BE2C (cell line): ENCODE results near the gene RPS6KB2.
"Not testable (repeated sequence)": the region's sequence is repeated elsewhere in the genome, so short reads cannot be mapped to it uniquely, and the experiment has no call there.

Source experiments
- DNase-seq: peaks from one replicate; pipeline ENCODE4 v3.0.0-alpha.2; 2020
- H3K27me3 ChIP-seq: fragments of 250-450 bp; sonication (Bioruptor Pico); 2 replicates; pipeline ENCODE4 v1.5.1; 2020; ENCODE audit warnings: mild to moderate bottlenecking
- H3K36me3 ChIP-seq: fragments of 250-450 bp; sonication (Bioruptor Pico); 2 replicates; pipeline ENCODE4 v1.5.1; 2020; ENCODE audit warnings: mild to moderate bottlenecking
- H3K4me1 ChIP-seq: fragments of 250-450 bp; sonication (Bioruptor Pico); 2 replicates; pipeline ENCODE4 v1.5.1; 2020
- H3K4me3 ChIP-seq: 2 replicates; pipeline ENCODE4 v1.5.1; 2011; ENCODE audit warnings: low read depth, low read length
- H3K9me3 ChIP-seq: fragments of 250-450 bp; sonication (Bioruptor Pico); 2 replicates; pipeline ENCODE4 v1.5.1; 2020
- TF ChIP-seq, protein P1 (sequence below): IDR thresholded peaks from 2 replicates; pipeline ENCODE4 v1.5.1; 2012; ENCODE audit warnings: mild to moderate bottlenecking, low read depth, low read length

The RPS6KB2 gene

DNA sequence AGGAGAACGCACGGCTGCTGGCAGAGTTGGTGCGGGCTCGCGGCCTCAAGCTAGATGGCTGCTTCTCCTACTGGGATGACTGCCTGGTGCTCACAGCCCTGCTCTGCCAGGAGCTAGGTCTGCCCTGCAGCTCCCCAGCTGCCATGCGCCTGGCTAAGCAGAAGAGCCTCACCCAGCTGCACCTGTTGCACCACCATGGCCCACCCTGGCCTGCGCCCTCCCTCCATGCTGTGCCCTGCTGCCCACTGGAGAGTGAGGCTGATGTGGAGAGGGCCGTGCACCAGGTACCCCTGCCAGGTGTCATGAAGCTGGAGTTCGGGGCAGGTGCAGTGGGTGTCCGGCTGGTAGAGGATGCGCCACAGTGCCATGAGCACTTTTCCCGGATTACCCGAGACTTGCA is 4.8 kb upstream of the RPS6KB2 start:
- no peaks in the 10 kb centered on the region for H3K9me3 ChIP-seq

DNA sequence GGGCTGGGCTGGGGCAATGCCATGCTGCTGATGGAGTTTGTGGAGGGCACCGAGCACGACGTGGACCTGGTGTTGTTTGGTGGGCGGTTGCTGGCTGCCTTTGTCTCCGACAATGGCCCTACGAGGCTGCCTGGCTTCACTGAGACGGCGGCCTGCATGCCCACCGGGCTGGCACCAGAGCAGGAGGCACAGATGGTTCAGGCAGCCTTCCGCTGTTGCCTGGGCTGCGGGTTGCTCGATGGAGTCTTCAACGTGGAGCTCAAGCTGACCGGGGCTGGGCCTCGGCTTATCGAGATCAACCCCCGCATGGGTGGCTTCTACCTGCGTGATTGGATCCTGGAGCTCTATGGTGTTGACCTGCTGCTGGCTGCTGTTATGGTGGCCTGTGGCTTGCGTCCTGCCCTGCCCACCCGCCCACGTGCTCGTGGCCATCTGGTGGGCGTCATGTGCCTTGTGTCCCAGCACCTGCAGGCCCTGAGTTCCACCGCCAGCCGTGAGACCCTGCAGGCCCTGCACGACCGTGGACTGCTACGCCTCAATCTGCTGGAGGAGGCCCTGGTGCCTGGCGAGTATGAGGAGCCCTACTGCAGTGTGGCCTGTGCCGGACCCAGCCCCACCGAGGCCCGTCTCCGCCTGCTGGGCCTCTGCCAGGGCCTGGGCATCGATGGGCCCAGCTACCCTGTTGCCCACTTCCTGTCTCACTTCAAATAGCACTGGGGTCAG is 4.2 kb upstream of the RPS6KB2 start:
- peaks cover 5% of the 10 kb centered on the region for H3K4me1 ChIP-seq
- TF ChIP-seq, protein P1, sequence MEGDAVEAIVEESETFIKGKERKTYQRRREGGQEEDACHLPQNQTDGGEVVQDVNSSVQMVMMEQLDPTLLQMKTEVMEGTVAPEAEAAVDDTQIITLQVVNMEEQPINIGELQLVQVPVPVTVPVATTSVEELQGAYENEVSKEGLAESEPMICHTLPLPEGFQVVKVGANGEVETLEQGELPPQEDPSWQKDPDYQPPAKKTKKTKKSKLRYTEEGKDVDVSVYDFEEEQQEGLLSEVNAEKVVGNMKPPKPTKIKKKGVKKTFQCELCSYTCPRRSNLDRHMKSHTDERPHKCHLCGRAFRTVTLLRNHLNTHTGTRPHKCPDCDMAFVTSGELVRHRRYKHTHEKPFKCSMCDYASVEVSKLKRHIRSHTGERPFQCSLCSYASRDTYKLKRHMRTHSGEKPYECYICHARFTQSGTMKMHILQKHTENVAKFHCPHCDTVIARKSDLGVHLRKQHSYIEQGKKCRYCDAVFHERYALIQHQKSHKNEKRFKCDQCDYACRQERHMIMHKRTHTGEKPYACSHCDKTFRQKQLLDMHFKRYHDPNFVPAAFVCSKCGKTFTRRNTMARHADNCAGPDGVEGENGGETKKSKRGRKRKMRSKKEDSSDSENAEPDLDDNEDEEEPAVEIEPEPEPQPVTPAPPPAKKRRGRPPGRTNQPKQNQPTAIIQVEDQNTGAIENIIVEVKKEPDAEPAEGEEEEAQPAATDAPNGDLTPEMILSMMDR: no peak

More for the DNA sequence above, 4.8 kb upstream of the RPS6KB2 start:
- TF ChIP-seq, protein P1: no peak
- Histone ChIP-seq H3K36me3 (no peaks in the 10 kb centered on the region), H3K27me3 (0 out of 2 replicates have a peak, but pooled peaks cover 2% of the 10 kb centered on the region), H3K4me1 (peaks cover 5% of the 10 kb centered on the region), H3K4me3 (no peak overlapping the region)
- DNase-seq: no peak

DNA sequence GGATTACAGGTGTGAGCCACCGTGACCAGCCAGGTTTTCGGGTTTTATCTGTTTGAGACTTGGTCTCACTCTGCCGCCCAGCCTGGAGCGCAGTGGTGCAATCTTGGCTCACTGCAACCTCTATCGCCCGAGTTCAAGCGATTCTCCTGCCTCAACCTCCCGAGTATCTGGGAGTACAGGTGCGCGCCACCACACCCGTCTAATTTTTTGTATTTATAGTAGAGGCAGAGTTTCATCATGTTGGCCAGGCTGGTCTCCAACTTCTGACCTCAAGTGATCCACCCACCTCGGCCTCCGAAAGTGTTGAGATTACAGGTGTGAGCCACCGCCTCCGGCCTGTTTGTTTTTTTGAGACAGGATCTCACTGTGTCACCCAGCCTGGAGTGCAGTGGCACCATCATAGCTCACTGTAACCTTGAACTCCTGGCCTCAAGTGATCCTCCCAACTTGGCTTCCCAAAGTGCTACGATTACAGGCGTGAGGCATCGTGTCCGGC is 882 bp upstream of the RPS6KB2 start:
- not testable (repeated sequence) for H3K27me3 ChIP-seq
- H3K36me3 ChIP-seq: peaks cover 21% of the 10 kb centered on the region

More for the DNA sequence above, 4.2 kb upstream of the RPS6KB2 start:
- H3K4me3 ChIP-seq: no peak overlapping the region
- no peaks in the 10 kb centered on the region for H3K9me3 ChIP-seq
- H3K27me3 ChIP-seq: 0 out of 2 replicates have a peak, but pooled peaks cover 2% of the 10 kb centered on the region
- H3K36me3 ChIP-seq: no peaks in the 10 kb centered on the region
- DNase-seq: no peak

DNA sequence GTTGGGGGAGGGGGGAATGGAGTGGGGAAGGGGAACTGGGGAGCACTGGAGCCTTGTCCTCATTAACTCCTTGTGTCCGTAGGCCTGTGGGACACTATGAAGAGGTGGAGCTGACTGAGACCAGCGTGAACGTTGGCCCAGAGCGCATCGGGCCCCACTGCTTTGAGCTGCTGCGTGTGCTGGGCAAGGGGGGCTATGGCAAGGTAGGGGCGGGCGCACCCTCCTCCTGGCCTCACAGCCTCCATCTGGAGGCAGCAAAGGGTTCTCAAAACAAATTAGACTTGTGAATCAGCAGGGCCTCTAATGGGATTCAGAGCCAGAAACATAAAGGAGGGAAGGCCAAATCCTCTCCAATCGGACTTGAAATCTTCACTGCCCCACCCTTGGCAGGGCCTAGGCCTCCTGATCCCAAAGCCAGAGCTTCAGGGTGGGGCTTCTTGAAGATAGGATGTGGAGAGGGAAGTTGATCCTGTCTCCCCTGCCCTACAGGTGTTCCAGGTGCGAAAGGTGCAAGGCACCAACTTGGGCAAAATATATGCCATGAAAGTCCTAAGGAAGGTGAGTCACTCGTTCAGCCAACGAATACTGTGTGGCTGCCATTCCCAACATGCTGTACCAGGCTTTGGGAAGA is 859 bp downstream of the RPS6KB2 start:
- no peaks in the 10 kb centered on the region for H3K9me3 ChIP-seq
- TF ChIP-seq, protein P1: no peak
- H3K4me1 ChIP-seq: peaks cover 4% of the 10 kb centered on the region; the same call in 1 of the 2 replicates
- peaks cover 35% of the 10 kb centered on the region for H3K36me3 ChIP-seq
- no peak for DNase-seq
- H3K27me3 ChIP-seq: no peaks in the 10 kb centered on the region
- peak overlapping the region; percentile 99 for H3K4me3 ChIP-seq

More for the DNA sequence above, 882 bp upstream of the RPS6KB2 start:
- peak overlapping the region; percentile 99 for H3K4me3 ChIP-seq
- not testable (repeated sequence) for H3K4me1 ChIP-seq, H3K9me3 ChIP-seq, DNase-seq

DNA sequence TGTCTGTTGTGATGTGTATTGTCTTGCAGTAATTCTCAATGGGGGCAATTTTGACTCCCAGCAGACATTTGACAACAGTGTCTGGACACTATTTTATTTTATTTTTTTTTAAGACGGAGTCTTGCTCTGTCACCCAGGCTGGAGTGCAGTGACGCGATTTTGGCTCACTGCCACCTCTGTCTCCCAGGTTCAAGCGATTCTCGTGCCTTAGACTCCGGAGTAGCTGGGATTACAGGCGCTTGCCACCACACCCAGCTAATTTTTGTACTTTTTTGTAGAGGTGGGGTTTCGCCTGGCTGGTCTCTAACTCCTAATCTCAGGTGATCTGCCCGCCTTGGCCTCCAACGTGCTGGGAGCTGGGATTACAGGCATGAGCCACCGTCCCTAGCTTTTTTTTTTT is 1.4 kb downstream of the RPS6KB2 start:
- H3K27me3 ChIP-seq: no peaks in the 10 kb centered on the region
- H3K9me3 ChIP-seq: no peaks in the 10 kb centered on the region
- DNase-seq: no peak
- peaks cover 40% of the 10 kb centered on the region for H3K36me3 ChIP-seq
- TF ChIP-seq, protein P1: no peak
- H3K4me3 ChIP-seq: no peak overlapping the region
- H3K4me1 ChIP-seq: peaks cover 4% of the 10 kb centered on the region; the same call in 1 of the 2 replicates

DNA sequence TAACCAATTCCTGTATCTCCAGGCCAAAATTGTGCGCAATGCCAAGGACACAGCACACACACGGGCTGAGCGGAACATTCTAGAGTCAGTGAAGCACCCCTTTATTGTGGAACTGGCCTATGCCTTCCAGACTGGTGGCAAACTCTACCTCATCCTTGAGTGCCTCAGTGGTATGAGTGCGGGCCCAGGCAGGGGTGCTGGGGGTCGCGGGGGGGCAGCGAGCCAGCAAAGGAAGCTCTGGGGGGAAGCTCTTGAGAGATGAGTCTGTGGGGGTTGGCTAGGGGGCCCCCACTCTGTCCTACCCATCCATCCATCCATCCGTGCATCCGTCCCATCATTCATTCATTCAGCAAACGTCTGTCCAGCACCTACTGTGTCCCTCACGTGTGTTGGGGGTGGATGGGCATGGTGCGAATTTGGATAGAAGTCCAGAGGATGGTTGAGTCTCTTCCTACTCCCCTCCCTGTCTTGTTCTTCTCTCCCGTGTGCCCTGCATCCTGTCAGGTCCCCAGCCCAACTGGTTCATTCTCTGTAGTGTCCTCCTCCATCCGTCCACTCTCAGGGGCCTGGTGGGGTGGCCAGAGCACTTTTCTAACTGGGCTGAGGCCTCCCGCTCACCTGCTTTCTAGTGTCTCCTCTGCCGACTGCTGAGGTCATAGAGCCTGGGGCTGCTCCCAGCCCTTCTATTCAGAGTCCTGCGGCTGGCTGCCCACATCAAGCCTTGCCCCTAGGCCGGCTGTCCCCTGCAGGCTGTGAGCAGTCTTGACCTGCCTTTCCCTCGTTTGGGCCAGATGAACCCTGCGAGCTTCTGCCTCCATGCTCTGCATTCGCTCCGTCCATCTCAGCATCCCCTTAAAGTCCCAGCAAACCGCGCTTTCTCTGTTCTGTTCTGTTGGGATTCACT is 3.3 kb downstream of the RPS6KB2 start:
- no peaks in the 10 kb centered on the region for H3K9me3 ChIP-seq
- no peak overlapping the region for H3K4me3 ChIP-seq
- peaks cover 11% of the 10 kb centered on the region for H3K4me1 ChIP-seq
- TF ChIP-seq, protein P1: no peak
- peaks cover 56% of the 10 kb centered on the region for H3K36me3 ChIP-seq
- no peak for DNase-seq
- no peaks in the 10 kb centered on the region for H3K27me3 ChIP-seq
